Kidney (tissue), 14 donors: Measurements from ENCODE around the gene KCNK13. TPM values are rescaled to one million over a fixed set of nuclear protein-coding genes. Genes with fewer than 3 reads are reported as not detected.

Experiments used
- DNase-seq, 5 donors: peaks; one replicate each; pipeline ENCODE4 v3.0.0-alpha.2; 2013 to 2020
- FAIRE-seq: peaks from 2 replicates; lab custom pipeline; 2012; peaks lifted over from hg19 to GRCh38; lab: Jason Lieb, UNC
- H3K27ac ChIP-seq, 2 donors: one replicate each; pipeline ENCODE4 v1.7.0; 2013; ENCODE audit warnings: low read depth in 2 of 2, low read length in 2 of 2, inconsistent platforms in 1 of 2
- H3K27me3 ChIP-seq: one replicate; pipeline ENCODE4 v1.7.1; 2013; ENCODE audit warnings: low read length, inconsistent platforms; ENCODE audit not compliant: control insufficient read depth, insufficient read depth
- H3K36me3 ChIP-seq, 3 donors: one replicate each; pipeline versions ENCODE4 v1.7.0 to v1.7.1; 2013; ENCODE audit warnings: low read length in 3 of 3, control low read depth in 1 of 3, inconsistent platforms in 1 of 3; ENCODE audit not compliant: insufficient read depth in 3 of 3, control insufficient read depth in 2 of 3
- H3K4me1 ChIP-seq, 3 donors: one replicate each; pipeline versions ENCODE4 v1.7.0 to v1.7.1; 2013; ENCODE audit warnings: low read length in 3 of 3, inconsistent platforms in 1 of 3, low read depth in 1 of 3; ENCODE audit not compliant: control insufficient read depth in 2 of 3, insufficient read depth in 2 of 3
- H3K4me3 ChIP-seq, 3 donors: one replicate each; pipeline versions ENCODE4 v1.7.0 to v1.8.1; 2013; ENCODE audit warnings: low read length in 3 of 3, control low read depth in 1 of 3, inconsistent platforms in 1 of 3
- H3K9ac ChIP-seq, 3 donors: one replicate each; pipeline versions ENCODE4 v1.7.0 to v1.7.1; 2013; ENCODE audit warnings: low read length in 3 of 3, control low read depth in 1 of 3, inconsistent platforms in 1 of 3
- H3K9me3 ChIP-seq, 3 donors: one replicate each; pipeline versions ENCODE4 v1.7.0 to v1.7.1; 2013; ENCODE audit warnings: low read length in 3 of 3, control low read depth in 1 of 3, inconsistent platforms in 1 of 3; ENCODE audit not compliant: control insufficient read depth in 2 of 3, insufficient read depth in 1 of 3
- CTCF ChIP-seq: IDR thresholded peaks from 3 replicates; pipeline ENCODE4 v1.5.1; 2012; ENCODE audit warnings: mild to moderate bottlenecking, moderate library complexity, borderline replicate concordance; ENCODE audit not compliant: insufficient read depth; ENCODE audit errors: extremely low read depth
- intact Hi-C: fragments of 100-400 bp; cut with DNase I; formaldehyde crosslinking; loops from one replicate; pipeline ENCODE4 v1.11.1; 2022
- polyA plus RNA-seq: library from polyadenylated mRNA; stranded (reverse); fragments of 350-450 nt; fragmentation: Illumina TruSeq; extraction: RNeasy Lipid Tissue Mini Kit (QIAGEN cat#74804); gene quantifications from one replicate; pipeline ENCODE4 v1.2.3, GENCODE V29; 2014; ENCODE audit warnings: low read depth, low replicate concordance; ENCODE audit not compliant: insufficient read depth
- total RNA-seq: library from RNA; stranded (reverse); fragmentation: NEBNext Ultra II Directional; extraction: Animal tissue kit (Norgen Biotek cat#: 25700); gene quantifications from one replicate; pipeline ENCODE4 v1.2.1, GENCODE V29; 2021
- donor health status: control.
- donor health status: control.
- donor health status: control.
- donor health status: control.
- donor health status: control.
- donor health status: DM: yes; HTN: yes; CAD: no.
- donor health status: Normal renal cell carcinoma (clear cell type).

Gene KCNK13
- total and polyA plus RNA-seq, 2 donors from 2014 or later: 1.4 to 6.3 TPM

- Histone ChIP-seq H3K4me1 (no peaks in the 10 kb centered on the region), H3K9ac (no peak overlapping the region), H3K9me3 (no peaks in the 10 kb centered on the region), H3K27ac (no peak overlapping the region), H3K36me3 (no peaks in the 10 kb centered on the region), H3K27me3 (no peaks in the 10 kb centered on the region), H3K4me3 (no peak overlapping the region)
- FAIRE-seq (no peak), DNase-seq (no peak)
- no peak for TF ChIP-seq CTCF
- intact Hi-C loops: no loop called here
Measured at GRCh38 chr14:90184571-90185266, 122.9 kb downstream of the KCNK13 start.

GRCh38 chr14:90188588-90188987, 126.8 kb downstream of the KCNK13 start:
- H3K9me3 ChIP-seq: no peaks in the 10 kb centered on the region
- H3K4me3 ChIP-seq: no peak overlapping the region
- no peaks in the 10 kb centered on the region for H3K4me1 ChIP-seq
- FAIRE-seq: no peak
- H3K9ac ChIP-seq: no peak overlapping the region
- H3K36me3 ChIP-seq: no peaks in the 10 kb centered on the region
- no peak for DNase-seq
- no peak for TF ChIP-seq CTCF
- no peak overlapping the region for H3K27ac ChIP-seq
- no peaks in the 10 kb centered on the region for H3K27me3 ChIP-seq
- intact Hi-C loops: no loop called here

- no peak overlapping the region for H3K27ac ChIP-seq
- H3K36me3 ChIP-seq: no peaks in the 10 kb centered on the region
- H3K9me3 ChIP-seq: no peaks in the 10 kb centered on the region
- no peak overlapping the region for H3K9ac ChIP-seq
- no peak for TF ChIP-seq CTCF
- FAIRE-seq: no peak
- no peak overlapping the region for H3K4me3 ChIP-seq
- H3K4me1 ChIP-seq: no peaks in the 10 kb centered on the region
- no peaks in the 10 kb centered on the region for H3K27me3 ChIP-seq
- DNase-seq: no peak
- intact Hi-C loops: no loop called here
Measured at GRCh38 chr14:90191154-90191553, 129.4 kb downstream of the KCNK13 start.

- FAIRE-seq (no peak), DNase-seq (no peak)
- H3K27me3 ChIP-seq: no peaks in the 10 kb centered on the region
- intact Hi-C loops: no loop called here
- no peaks in the 10 kb centered on the region for H3K9me3 ChIP-seq
- no peak overlapping the region for H3K27ac ChIP-seq
- TF ChIP-seq CTCF: no peak
- H3K9ac ChIP-seq: no peak overlapping the region
- H3K36me3 ChIP-seq: no peaks in the 10 kb centered on the region
- no peaks in the 10 kb centered on the region for H3K4me1 ChIP-seq
- H3K4me3 ChIP-seq: no peak overlapping the region
Measured at GRCh38 chr14:90191585-90191984, 129.8 kb downstream of the KCNK13 start.
